ENCODE measurements around the gene FEN1.

FEN1 gene

GRCh38 chr11:61756452-61757212 is 36.1 kb upstream of the FEN1 start:
- H3K4me3 ChIP-seq (ENCODE audit: low read depth, low read length), result no peak overlapping the region
- peak; percentile 98 for DNase-seq (ENCODE audit: low read depth)
- no peak for TF ChIP-seq POLR2A (IDR thresholded peaks at IDR 0.05; ENCODE audit: extremely low read depth, insufficient read length)
- no peak for TF ChIP-seq CTCF (IDR thresholded peaks at IDR 0.05; ENCODE audit: low read depth, low read length)
- TF ChIP-seq MYC (IDR thresholded peaks at IDR 0.05; ENCODE audit: low read depth, low read length), result peak; percentile 81
- TF ChIP-seq MAX (IDR thresholded peaks at IDR 0.05; ENCODE audit: low read depth, low read length), result peak; percentile 55; the same call in 1 of the 2 replicates

GRCh38 chr11:61757213-61757862 is 35.4 kb upstream of the FEN1 start:
- no peak for DNase-seq (ENCODE audit: low read depth)
- H3K4me3 ChIP-seq (ENCODE audit: low read depth, low read length), result no peak overlapping the region
- no peak for TF ChIP-seq MAX (IDR thresholded peaks at IDR 0.05; ENCODE audit: low read depth, low read length)
- no peak for TF ChIP-seq MYC (IDR thresholded peaks at IDR 0.05; ENCODE audit: low read depth, low read length)
- no peak for TF ChIP-seq CTCF (IDR thresholded peaks at IDR 0.05; ENCODE audit: low read depth, low read length)
- TF ChIP-seq POLR2A (IDR thresholded peaks at IDR 0.05; ENCODE audit: extremely low read depth, insufficient read length), result no peak

GRCh38 chr11:61760946-61761345 is 31.8 kb upstream of the FEN1 start:
- TF ChIP-seq CTCF (IDR thresholded peaks at IDR 0.05; ENCODE audit: low read depth, low read length) (no peak), POLR2A (IDR thresholded peaks at IDR 0.05; ENCODE audit: extremely low read depth, insufficient read length) (no peak), MAX (IDR thresholded peaks at IDR 0.05; ENCODE audit: low read depth, low read length) (no peak), MYC (IDR thresholded peaks at IDR 0.05; ENCODE audit: low read depth, low read length) (no peak)
- DNase-seq (ENCODE audit: low read depth), result no peak
- no peak overlapping the region for H3K4me3 ChIP-seq (ENCODE audit: low read depth, low read length)

- no peak for DNase-seq (ENCODE audit: low read depth)
- TF ChIP-seq CTCF (IDR thresholded peaks at IDR 0.05; ENCODE audit: low read depth, low read length), result no peak
- TF ChIP-seq MYC (IDR thresholded peaks at IDR 0.05; ENCODE audit: low read depth, low read length), result no peak
- TF ChIP-seq MAX (IDR thresholded peaks at IDR 0.05; ENCODE audit: low read depth, low read length), result no peak
- TF ChIP-seq POLR2A (IDR thresholded peaks at IDR 0.05; ENCODE audit: extremely low read depth, insufficient read length), result no peak
- no peak overlapping the region for H3K4me3 ChIP-seq (ENCODE audit: low read depth, low read length)
Measured at GRCh38 chr11:61761440-61762222, 31.1 kb upstream of the FEN1 start.

GRCh38 chr11:61762223-61762615 is 30.5 kb upstream of the FEN1 start:
- DNase-seq (ENCODE audit: low read depth), result no peak
- H3K4me3 ChIP-seq (ENCODE audit: low read depth, low read length), result no peak overlapping the region
- TF ChIP-seq MYC (IDR thresholded peaks at IDR 0.05; ENCODE audit: low read depth, low read length) (no peak), POLR2A (IDR thresholded peaks at IDR 0.05; ENCODE audit: extremely low read depth, insufficient read length) (no peak), MAX (IDR thresholded peaks at IDR 0.05; ENCODE audit: low read depth, low read length) (no peak)

Data from NB4 (cell line).